SK-N-SH (cell line): Measurements from ENCODE around the gene SSNA1. TPM values are rescaled to one million over a fixed set of nuclear protein-coding genes. Genes with fewer than 3 reads are reported as not detected.

ENCODE experiments used
- CTCF ChIA-PET: fragments of 300-600, 350-600 bp; formaldehyde crosslinking; extraction: SDS; loops from one replicate; lab custom pipeline; 2021; lab: Yijun Ruan, JAX
- POLR2A ChIA-PET: fragments of 350-600 bp; sonication (Branson Sonifier 250); formaldehyde crosslinking; extraction: SDS; loops from one replicate; lab custom pipeline; 2020; ENCODE audit warnings: antibody characterized with exemption, inconsistent platforms; lab: Yijun Ruan, JAX
- DNase-seq: peaks from one replicate; pipeline ENCODE4 v3.0.0; 2012
- H2AFZ ChIP-seq: fragments of 200-600 bp; sonication (generic); 2 replicates; pipeline ENCODE4 v1.8.1; 2016; ENCODE audit warnings: antibody characterized with exemption, mild to moderate bottlenecking, low read depth
- H3F3A ChIP-seq: fragments of 200-600 bp; sonication (generic); replicated peaks from 2 replicates; pipeline ENCODE3; 2016; ENCODE audit warnings: antibody characterized with exemption, mild to moderate bottlenecking; ENCODE audit not compliant: insufficient read depth
- H3K27ac ChIP-seq, 2 experiments: fragments of 200-500 bp in 1 of 2; fragments of 200-600 bp in 1 of 2; sonication (Bioruptor generic) in 1 of 2; sonication (generic), shearing (Covaris generic) in 1 of 2; 2 replicates each; pipeline versions ENCODE4 v1.5.1 to v1.6.1; 2014 to 2016; ENCODE audit warnings: low read depth in 2 of 2, inconsistent platforms in 1 of 2, low read length in 1 of 2, mild to moderate bottlenecking in 1 of 2, mixed read lengths in 1 of 2
- H3K27me3 ChIP-seq: fragments of 200-600 bp; sonication (generic), shearing (Covaris generic); 2 replicates; pipeline ENCODE4 v1.6.1; 2016; ENCODE audit warnings: mixed run types; ENCODE audit not compliant: insufficient read depth
- H3K36me3 ChIP-seq, 2 experiments: fragments of 200-500 bp in 1 of 2; fragments of 200-600 bp in 1 of 2; sonication (Bioruptor generic) in 1 of 2; sonication (generic) in 1 of 2; replicated peaks in 1 of 2; 2 replicates each; pipeline versions ENCODE3 to v1.5.1; 2014 to 2016; ENCODE audit warnings: low read length in 1 of 2, mild to moderate bottlenecking in 1 of 2; ENCODE audit not compliant: insufficient read depth in 2 of 2, control insufficient read depth in 1 of 2
- H3K4me1 ChIP-seq, 2 experiments: fragments of 200-500 bp in 1 of 2; fragments of 200-600 bp in 1 of 2; sonication (Bioruptor generic) in 1 of 2; sonication (generic), shearing (Covaris generic) in 1 of 2; 2 replicates each; pipeline versions ENCODE4 v1.5.1 to v1.6.1; 2014 to 2016; ENCODE audit warnings: low read depth in 1 of 2, low read length in 1 of 2, mixed run types in 1 of 2; ENCODE audit not compliant: insufficient read depth in 2 of 2, control insufficient read depth in 1 of 2
- H3K4me2 ChIP-seq: fragments of 200-600 bp; sonication (generic), shearing (Covaris generic); 2 replicates; pipeline ENCODE4 v1.6.1; 2017; ENCODE audit warnings: mixed run types
- H3K4me3 ChIP-seq, 2 experiments: fragments of 200-500 bp in 1 of 2; fragments of 200-600 bp in 1 of 2; sonication (Bioruptor generic) in 1 of 2; sonication (generic), shearing (Covaris generic) in 1 of 2; 2 replicates each; pipeline versions ENCODE4 v1.5.1 to v1.8.1; 2014 to 2016; ENCODE audit warnings: low read depth in 2 of 2, inconsistent platforms in 1 of 2, low read length in 1 of 2, mild to moderate bottlenecking in 1 of 2, mixed read lengths in 1 of 2, moderate library complexity in 1 of 2
- H3K79me2 ChIP-seq: fragments of 200-600 bp; sonication (generic); 2 replicates; pipeline ENCODE4 v1.8.1; 2017; ENCODE audit warnings: mild to moderate bottlenecking; ENCODE audit not compliant: insufficient read depth
- H3K9ac ChIP-seq: fragments of 200-600 bp; sonication (generic); 2 replicates; pipeline ENCODE4 v1.6.1; 2017; ENCODE audit warnings: mixed run types
- H3K9me2 ChIP-seq: fragments of 200-600 bp; sonication (generic); 2 replicates; pipeline ENCODE4 v1.6.1; 2017; ENCODE audit warnings: mixed run types
- H3K9me3 ChIP-seq: fragments of 200-600 bp; sonication (generic); 2 replicates; pipeline ENCODE4 v1.6.1; 2017; ENCODE audit warnings: mixed run types, mild to moderate bottlenecking, moderate library complexity
- H4K20me1 ChIP-seq: fragments of 200-600 bp; sonication (generic); 2 replicates; pipeline ENCODE4 v1.6.1; 2017; ENCODE audit warnings: mild to moderate bottlenecking, mixed run types; ENCODE audit not compliant: insufficient read depth
- CHD2 ChIP-seq: fragments of 150-350 bp; IDR thresholded peaks from 2 replicates; pipeline ENCODE4 v1.6.1; 2018; ENCODE audit warnings: low read length; ENCODE audit not compliant: partially characterized antibody
- ELF1 ChIP-seq: IDR thresholded peaks from 2 replicates; pipeline ENCODE4 v1.4.0; 2012
- EP300 ChIP-seq, 2 experiments: IDR thresholded peaks; 2 replicates each; pipeline versions ENCODE4 v1.4.0 to v1.6.1; 2012; ENCODE audit warnings: borderline replicate concordance in 1 of 2, low read depth in 1 of 2, low read length in 1 of 2
- EZH2phosphoT487 ChIP-seq: fragments of 200-600 bp; sonication (generic); IDR thresholded peaks from 2 replicates; pipeline ENCODE4 v1.6.1; 2017; ENCODE audit warnings: low read depth, mixed run types, mild to moderate bottlenecking, antibody characterized with exemption, moderate library complexity, borderline replicate concordance
- FOSL2 ChIP-seq: IDR thresholded peaks from 2 replicates; pipeline ENCODE4 v1.4.0; 2012; ENCODE audit warnings: low read depth, mild to moderate bottlenecking, moderate library complexity, borderline replicate concordance
- FOXM1 ChIP-seq: IDR thresholded peaks from 2 replicates; pipeline ENCODE4 v1.4.0; 2012; ENCODE audit warnings: low read depth, mild to moderate bottlenecking
- GABPA ChIP-seq: IDR thresholded peaks from 2 replicates; pipeline ENCODE4 v1.4.0; 2012; ENCODE audit warnings: low read depth, mild to moderate bottlenecking
- MEF2A ChIP-seq: IDR thresholded peaks from 2 replicates; pipeline ENCODE4 v1.4.0; 2012; ENCODE audit warnings: low read depth, borderline replicate concordance
- MXI1 ChIP-seq: IDR thresholded peaks from 2 replicates; pipeline ENCODE4 v1.6.1; 2012; ENCODE audit warnings: mild to moderate bottlenecking, low read depth, low read length, improper control_type of control experiment
- POLR2AphosphoS5 ChIP-seq: IDR thresholded peaks from 2 replicates; pipeline ENCODE4 v1.6.1; 2012; ENCODE audit warnings: low read depth, low read length
- SIN3A ChIP-seq: IDR thresholded peaks from 2 replicates; pipeline ENCODE4 v1.6.1; 2012; ENCODE audit warnings: low read depth, mild to moderate bottlenecking, low read length, moderate library complexity, borderline replicate concordance
- TAF1 ChIP-seq: IDR thresholded peaks from 2 replicates; pipeline ENCODE4 v1.6.1; 2012; ENCODE audit warnings: low read depth, mild to moderate bottlenecking, low read length, moderate library complexity, borderline replicate concordance
- TCF12 ChIP-seq: IDR thresholded peaks from 2 replicates; pipeline ENCODE4 v1.4.0; 2012
- TEAD4 ChIP-seq: IDR thresholded peaks from 2 replicates; pipeline ENCODE4 v1.4.0; 2012; ENCODE audit warnings: mild to moderate bottlenecking, borderline replicate concordance; ENCODE audit not compliant: insufficient read depth
- YY1 ChIP-seq: IDR thresholded peaks from 2 replicates; pipeline ENCODE4 v1.4.0; 2012; ENCODE audit warnings: low read depth, mild to moderate bottlenecking
- WGBS: methylation state at CpG from one replicate; pipeline ENCODE4 v1.1.6; 2017; ENCODE audit warnings: low lambda C conversion rate; 5-methylcytosine and 5-hydroxymethylcytosine counted together
- polyA plus RNA-seq, 3 experiments: library from polyadenylated mRNA; depleted of rRNA; stranded (reverse); fragments of >200 nt; gene quantifications; 2 replicates each; pipeline ENCODE4 v1.2.3, GENCODE V29; 2012
- TF ChIP-seq, protein P1 (sequence below): IDR thresholded peaks from 2 replicates; pipeline ENCODE4 v1.6.1; 2012; ENCODE audit warnings: mild to moderate bottlenecking, low read depth, low read length, moderate library complexity
- TF ChIP-seq, protein P2 (sequence below): fragments of 150-350 bp; IDR thresholded peaks from 2 replicates; pipeline ENCODE4 v1.6.1; 2017; ENCODE audit warnings: antibody characterized with exemption, low read length, low read depth, borderline replicate concordance
- TF ChIP-seq, protein P3 (sequence below): fragments of 150-350 bp; IDR thresholded peaks from 2 replicates; pipeline ENCODE4 v1.6.1; 2016; ENCODE audit warnings: mild to moderate bottlenecking, low read depth, low read length
- TF ChIP-seq, protein P4 (sequence below): IDR thresholded peaks from 2 replicates; pipeline ENCODE4 v1.4.0; 2012; ENCODE audit warnings: low read depth, borderline replicate concordance
- TF ChIP-seq, protein P5 (sequence below): IDR thresholded peaks from 2 replicates; pipeline ENCODE4 v1.4.0; 2012; ENCODE audit warnings: low read depth

Gene SSNA1
- polyA plus RNA-seq, 1 of the 3 experiments (the other 2 are of a cell fraction), result 124 TPM

DNA sequence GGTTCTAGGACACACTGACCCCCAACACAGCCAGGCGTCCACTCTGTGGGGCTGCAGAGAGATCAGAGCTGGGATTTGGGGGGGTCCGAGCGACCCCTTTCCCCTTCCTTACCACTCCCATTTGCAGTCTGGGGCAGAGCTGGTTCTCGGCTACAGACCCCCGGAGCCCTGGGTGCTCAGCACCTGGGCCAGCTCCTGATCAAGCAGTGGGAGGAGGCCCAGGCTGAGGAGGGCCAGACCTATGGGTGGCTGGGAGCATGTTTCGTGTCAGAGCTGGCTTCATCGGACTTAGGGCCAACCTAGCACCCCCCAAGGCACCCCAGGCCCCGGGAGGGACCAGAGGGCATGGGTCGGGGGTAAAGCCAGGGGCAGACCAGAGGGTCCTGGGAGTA lies 42.0 kb upstream of the SSNA1 start:
- Histone ChIP-seq H2AFZ (no peak overlapping the region), H3F3A (no peaks in the 10 kb centered on the region), H3K36me3 (no peaks in the 10 kb centered on the region), H3K9me3 (no peaks in the 10 kb centered on the region), H3K79me2 (no peaks in the 10 kb centered on the region), H3K27ac (no peak overlapping the region), H3K4me3 (no peak overlapping the region), H4K20me1 (no peaks in the 10 kb centered on the region), H3K9me2 (no peaks in the 10 kb centered on the region), H3K4me2 (no peak overlapping the region), H3K27me3 (no peaks in the 10 kb centered on the region), H3K9ac (no peak overlapping the region), H3K4me1 (no peaks in the 10 kb centered on the region)
- POLR2A ChIA-PET, result no interaction called here
- no peak for DNase-seq
- TF ChIP-seq, protein P1, sequence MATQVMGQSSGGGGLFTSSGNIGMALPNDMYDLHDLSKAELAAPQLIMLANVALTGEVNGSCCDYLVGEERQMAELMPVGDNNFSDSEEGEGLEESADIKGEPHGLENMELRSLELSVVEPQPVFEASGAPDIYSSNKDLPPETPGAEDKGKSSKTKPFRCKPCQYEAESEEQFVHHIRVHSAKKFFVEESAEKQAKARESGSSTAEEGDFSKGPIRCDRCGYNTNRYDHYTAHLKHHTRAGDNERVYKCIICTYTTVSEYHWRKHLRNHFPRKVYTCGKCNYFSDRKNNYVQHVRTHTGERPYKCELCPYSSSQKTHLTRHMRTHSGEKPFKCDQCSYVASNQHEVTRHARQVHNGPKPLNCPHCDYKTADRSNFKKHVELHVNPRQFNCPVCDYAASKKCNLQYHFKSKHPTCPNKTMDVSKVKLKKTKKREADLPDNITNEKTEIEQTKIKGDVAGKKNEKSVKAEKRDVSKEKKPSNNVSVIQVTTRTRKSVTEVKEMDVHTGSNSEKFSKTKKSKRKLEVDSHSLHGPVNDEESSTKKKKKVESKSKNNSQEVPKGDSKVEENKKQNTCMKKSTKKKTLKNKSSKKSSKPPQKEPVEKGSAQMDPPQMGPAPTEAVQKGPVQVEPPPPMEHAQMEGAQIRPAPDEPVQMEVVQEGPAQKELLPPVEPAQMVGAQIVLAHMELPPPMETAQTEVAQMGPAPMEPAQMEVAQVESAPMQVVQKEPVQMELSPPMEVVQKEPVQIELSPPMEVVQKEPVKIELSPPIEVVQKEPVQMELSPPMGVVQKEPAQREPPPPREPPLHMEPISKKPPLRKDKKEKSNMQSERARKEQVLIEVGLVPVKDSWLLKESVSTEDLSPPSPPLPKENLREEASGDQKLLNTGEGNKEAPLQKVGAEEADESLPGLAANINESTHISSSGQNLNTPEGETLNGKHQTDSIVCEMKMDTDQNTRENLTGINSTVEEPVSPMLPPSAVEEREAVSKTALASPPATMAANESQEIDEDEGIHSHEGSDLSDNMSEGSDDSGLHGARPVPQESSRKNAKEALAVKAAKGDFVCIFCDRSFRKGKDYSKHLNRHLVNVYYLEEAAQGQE, result peak; percentile 84
- TF ChIP-seq TEAD4, result no peak
- TF ChIP-seq FOSL2, result no peak
- CTCF ChIA-PET, result interaction anchor here (1.9 kb wide), 1 partner anchor 10 kb away, joined by 5 read pairs; no protein-coding TSS in a partner anchor
- WGBS, result 69% methylated on average over 9 of the region's 9 CpGs

DNA sequence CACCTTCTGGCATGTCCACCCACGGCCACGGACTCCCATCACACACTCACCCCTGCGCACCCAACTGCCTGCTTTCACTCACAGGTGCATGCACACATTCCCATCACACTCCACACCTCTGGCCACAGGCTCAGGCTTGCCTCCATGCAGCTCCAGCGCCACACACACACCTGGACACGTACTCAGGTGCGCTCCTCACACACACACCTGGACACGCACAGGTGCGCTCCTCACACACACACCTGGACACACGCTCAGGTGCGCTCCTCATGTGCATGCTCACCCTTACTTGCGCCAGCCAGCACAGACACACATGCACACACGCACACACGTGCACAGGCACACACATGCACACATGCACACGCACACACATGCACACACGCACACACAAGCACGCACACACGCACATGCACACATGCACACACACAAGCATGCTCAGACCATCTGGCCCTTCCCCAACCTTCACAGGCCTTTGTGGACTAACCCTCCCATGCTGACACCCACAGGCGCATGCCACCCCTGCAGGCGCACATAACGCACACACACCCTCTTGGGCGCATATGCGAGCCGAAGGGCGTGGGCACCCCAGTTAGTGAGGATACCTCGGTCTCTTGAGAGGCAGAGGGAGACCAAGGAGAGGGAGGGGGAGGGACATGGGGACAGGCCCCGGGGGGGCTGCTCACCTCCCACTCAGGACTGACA lies 41.2 kb upstream of the SSNA1 start:
- H3K4me3 ChIP-seq, result no peak overlapping the region
- TF ChIP-seq EZH2phosphoT487, result no peak
- TF ChIP-seq, protein P2, sequence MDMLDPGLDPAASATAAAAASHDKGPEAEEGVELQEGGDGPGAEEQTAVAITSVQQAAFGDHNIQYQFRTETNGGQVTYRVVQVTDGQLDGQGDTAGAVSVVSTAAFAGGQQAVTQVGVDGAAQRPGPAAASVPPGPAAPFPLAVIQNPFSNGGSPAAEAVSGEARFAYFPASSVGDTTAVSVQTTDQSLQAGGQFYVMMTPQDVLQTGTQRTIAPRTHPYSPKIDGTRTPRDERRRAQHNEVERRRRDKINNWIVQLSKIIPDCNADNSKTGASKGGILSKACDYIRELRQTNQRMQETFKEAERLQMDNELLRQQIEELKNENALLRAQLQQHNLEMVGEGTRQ, result no peak
- no peak for TF ChIP-seq TAF1
- TF ChIP-seq GABPA, result no peak
- no peak for TF ChIP-seq EP300 (IDR thresholded peaks at IDR 0.05; ENCODE audit: borderline replicate concordance in 1 of 2, low read depth in 1 of 2, low read length in 1 of 2)
- no peak for TF ChIP-seq FOXM1
- TF ChIP-seq SIN3A, result no peak
- TF ChIP-seq, protein P3, sequence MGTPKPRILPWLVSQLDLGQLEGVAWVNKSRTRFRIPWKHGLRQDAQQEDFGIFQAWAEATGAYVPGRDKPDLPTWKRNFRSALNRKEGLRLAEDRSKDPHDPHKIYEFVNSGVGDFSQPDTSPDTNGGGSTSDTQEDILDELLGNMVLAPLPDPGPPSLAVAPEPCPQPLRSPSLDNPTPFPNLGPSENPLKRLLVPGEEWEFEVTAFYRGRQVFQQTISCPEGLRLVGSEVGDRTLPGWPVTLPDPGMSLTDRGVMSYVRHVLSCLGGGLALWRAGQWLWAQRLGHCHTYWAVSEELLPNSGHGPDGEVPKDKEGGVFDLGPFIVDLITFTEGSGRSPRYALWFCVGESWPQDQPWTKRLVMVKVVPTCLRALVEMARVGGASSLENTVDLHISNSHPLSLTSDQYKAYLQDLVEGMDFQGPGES, result no peak
- TF ChIP-seq CHD2, result no peak
- TF ChIP-seq, protein P4, sequence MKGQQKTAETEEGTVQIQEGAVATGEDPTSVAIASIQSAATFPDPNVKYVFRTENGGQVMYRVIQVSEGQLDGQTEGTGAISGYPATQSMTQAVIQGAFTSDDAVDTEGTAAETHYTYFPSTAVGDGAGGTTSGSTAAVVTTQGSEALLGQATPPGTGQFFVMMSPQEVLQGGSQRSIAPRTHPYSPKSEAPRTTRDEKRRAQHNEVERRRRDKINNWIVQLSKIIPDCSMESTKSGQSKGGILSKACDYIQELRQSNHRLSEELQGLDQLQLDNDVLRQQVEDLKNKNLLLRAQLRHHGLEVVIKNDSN, result no peak
- TF ChIP-seq MXI1, result no peak
- TF ChIP-seq TCF12, result no peak
- TF ChIP-seq MEF2A, result no peak
- no peak for TF ChIP-seq ELF1
- no peak for TF ChIP-seq POLR2AphosphoS5
- no peak for TF ChIP-seq FOSL2
- TF ChIP-seq TEAD4, result no peak
- TF ChIP-seq YY1, result no peak
- TF ChIP-seq, protein P5, sequence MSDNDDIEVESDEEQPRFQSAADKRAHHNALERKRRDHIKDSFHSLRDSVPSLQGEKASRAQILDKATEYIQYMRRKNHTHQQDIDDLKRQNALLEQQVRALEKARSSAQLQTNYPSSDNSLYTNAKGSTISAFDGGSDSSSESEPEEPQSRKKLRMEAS, result no peak
- H4K20me1 ChIP-seq, result no peaks in the 10 kb centered on the region
- H2AFZ ChIP-seq, result no peak overlapping the region
- no peak overlapping the region for H3K4me2 ChIP-seq
- no peaks in the 10 kb centered on the region for H3K9me3 ChIP-seq
- H3F3A ChIP-seq, result no peaks in the 10 kb centered on the region
- no peak overlapping the region for H3K27ac ChIP-seq
- no peaks in the 10 kb centered on the region for H3K4me1 ChIP-seq
- ChIA-PET POLR2A (no interaction called here), CTCF (interaction anchor here (1.9 kb wide), 1 partner anchor 10 kb away, joined by 5 read pairs; no protein-coding TSS in a partner anchor)
- no peaks in the 10 kb centered on the region for H3K9me2 ChIP-seq
- H3K9ac ChIP-seq, result no peak overlapping the region
- no peaks in the 10 kb centered on the region for H3K27me3 ChIP-seq
- WGBS, result 84% methylated on average over 26 of the region's 26 CpGs
- H3K79me2 ChIP-seq, result no peaks in the 10 kb centered on the region
- no peaks in the 10 kb centered on the region for H3K36me3 ChIP-seq
- no peak for DNase-seq
